Activated T-cell treated with anti-CD3 and anti-CD28 coated beads, Interleukin-2, amount 50 U/mL, for 4 hours (primary cell): ENCODE results near the gene ACSL4. TPM values are rescaled to one million over a fixed set of nuclear protein-coding genes. Genes with fewer than 3 reads are reported as not detected.
A peak's percentile ranks its signal among the peaks of the same experiment; 100 is the strongest.

Experiments used
- ATAC-seq, 2 donors: fragments of 200-7000 bp; cut with Tn5 transposase; one replicate each; pipeline ENCODE4 v1.10.0; 2021
- DNase-seq: peaks from one replicate; pipeline ENCODE4 v3.0.0-alpha.2; 2020
- H3K27me3 Mint-ChIP-seq: one replicate; pipeline ENCODE4 v1.8.0; 2021; ENCODE audit warnings: low read depth, mixed read lengths
- H3K36me3 Mint-ChIP-seq: one replicate; pipeline ENCODE4 v1.8.0; 2022; ENCODE audit warnings: mixed read lengths; ENCODE audit not compliant: insufficient read depth
- H3K4me1 Mint-ChIP-seq: one replicate; pipeline ENCODE4 v1.8.0; 2021; ENCODE audit warnings: low read depth, mixed read lengths
- H3K4me3 Mint-ChIP-seq: one replicate; pipeline ENCODE4 v1.8.0; 2021; ENCODE audit warnings: mild to moderate bottlenecking, moderate library complexity, mixed read lengths
- H3K9me3 Mint-ChIP-seq: one replicate; pipeline ENCODE4 v1.8.0; 2021; ENCODE audit warnings: mixed read lengths
- total RNA-seq, 3 donors: library from RNA; stranded (reverse); gene quantifications; one replicate each; pipeline ENCODE4 v1.2.1, GENCODE V29; 2021

Gene ACSL4
- total RNA-seq, 3 donors from 2014 or later: 59.7 to 66.7 (median 63.1) TPM

- peak overlapping the region; percentile 40 for H3K4me3 Mint-ChIP-seq
- peaks cover 59% of the 10 kb centered on the region for H3K4me1 Mint-ChIP-seq
- no peaks in the 10 kb centered on the region for H3K9me3 Mint-ChIP-seq
- peak; percentile 65 to 66 for ATAC-seq
- H3K36me3 Mint-ChIP-seq: peaks cover 8% of the 10 kb centered on the region
- no peaks in the 10 kb centered on the region for H3K27me3 Mint-ChIP-seq
- no peak for DNase-seq
These were observed 23.9 kb downstream of the ACSL4 start for GRCh38 chrX:109709129-109709631.

GRCh38 chrX:109707720-109708119 is 25.3 kb downstream of the ACSL4 start:
- H3K4me3 Mint-ChIP-seq: no peak overlapping the region
- no peaks in the 10 kb centered on the region for H3K9me3 Mint-ChIP-seq
- H3K36me3 Mint-ChIP-seq: peaks cover 8% of the 10 kb centered on the region
- DNase-seq (no peak), ATAC-seq (no peak)
- peaks cover 50% of the 10 kb centered on the region for H3K4me1 Mint-ChIP-seq
- H3K27me3 Mint-ChIP-seq: no peaks in the 10 kb centered on the region

- no peak for ATAC-seq
- peak overlapping the region; percentile 21 for H3K4me3 Mint-ChIP-seq
These were observed 25.7 kb downstream of the ACSL4 start for GRCh38 chrX:109707319-109707718.

GRCh38 chrX:109704563-109704962 is 28.5 kb downstream of the ACSL4 start:
- ATAC-seq (no peak), DNase-seq (no peak)
- H3K27me3 Mint-ChIP-seq: no peaks in the 10 kb centered on the region
- no peak overlapping the region for H3K4me3 Mint-ChIP-seq
- H3K4me1 Mint-ChIP-seq: peaks cover 42% of the 10 kb centered on the region
- H3K9me3 Mint-ChIP-seq: no peaks in the 10 kb centered on the region
- peaks cover 10% of the 10 kb centered on the region for H3K36me3 Mint-ChIP-seq

More at GRCh38 chrX:109707319-109707718, 25.7 kb downstream of the ACSL4 start:
- no peak for DNase-seq
- Mint-ChIP-seq H3K4me1 (peaks cover 52% of the 10 kb centered on the region), H3K27me3 (no peaks in the 10 kb centered on the region), H3K9me3 (no peaks in the 10 kb centered on the region), H3K36me3 (peaks cover 8% of the 10 kb centered on the region)

- no peaks in the 10 kb centered on the region for H3K27me3 Mint-ChIP-seq
- ATAC-seq (no peak), DNase-seq (no peak)
- H3K4me1 Mint-ChIP-seq: peaks cover 31% of the 10 kb centered on the region
- peaks cover 8% of the 10 kb centered on the region for H3K36me3 Mint-ChIP-seq
- H3K9me3 Mint-ChIP-seq: no peaks in the 10 kb centered on the region
- H3K4me3 Mint-ChIP-seq: no peak overlapping the region
These were observed 35.2 kb downstream of the ACSL4 start for GRCh38 chrX:109697855-109698254.

GRCh38 chrX:109696146-109696740 is 36.8 kb downstream of the ACSL4 start:
- ATAC-seq: no peak
- Mint-ChIP-seq H3K36me3 (peaks cover 6% of the 10 kb centered on the region), H3K4me3 (no peak overlapping the region)

GRCh38 chrX:109695637-109696036 is 37.4 kb downstream of the ACSL4 start:
- Mint-ChIP-seq H3K9me3 (no peaks in the 10 kb centered on the region), H3K4me1 (peaks cover 27% of the 10 kb centered on the region), H3K27me3 (no peaks in the 10 kb centered on the region), H3K4me3 (no peak overlapping the region), H3K36me3 (peaks cover 6% of the 10 kb centered on the region)
- ATAC-seq (no peak), DNase-seq (no peak)

More at GRCh38 chrX:109696146-109696740, 36.8 kb downstream of the ACSL4 start:
- Mint-ChIP-seq H3K27me3 (no peaks in the 10 kb centered on the region), H3K9me3 (no peaks in the 10 kb centered on the region), H3K4me1 (peaks cover 27% of the 10 kb centered on the region)
- DNase-seq: no peak

- Mint-ChIP-seq H3K27me3 (no peaks in the 10 kb centered on the region), H3K36me3 (peaks cover 9% of the 10 kb centered on the region), H3K9me3 (no peaks in the 10 kb centered on the region), H3K4me3 (no peak overlapping the region), H3K4me1 (peaks cover 23% of the 10 kb centered on the region)
- no peak for DNase-seq
- no peak for ATAC-seq
These were observed 41.3 kb downstream of the ACSL4 start for GRCh38 chrX:109691752-109692151.

GRCh38 chrX:109691277-109691676 is 41.8 kb downstream of the ACSL4 start:
- H3K4me3 Mint-ChIP-seq: no peak overlapping the region
- no peak for ATAC-seq
- peaks cover 9% of the 10 kb centered on the region for H3K36me3 Mint-ChIP-seq
- DNase-seq: no peak
- peaks cover 18% of the 10 kb centered on the region for H3K4me1 Mint-ChIP-seq
- H3K27me3 Mint-ChIP-seq: no peaks in the 10 kb centered on the region
- H3K9me3 Mint-ChIP-seq: no peaks in the 10 kb centered on the region

- H3K27me3 Mint-ChIP-seq: no peaks in the 10 kb centered on the region
- H3K4me1 Mint-ChIP-seq: peaks cover 21% of the 10 kb centered on the region
- ATAC-seq (no peak), DNase-seq (no peak)
- peaks cover 6% of the 10 kb centered on the region for H3K36me3 Mint-ChIP-seq
- no peaks in the 10 kb centered on the region for H3K9me3 Mint-ChIP-seq
- no peak overlapping the region for H3K4me3 Mint-ChIP-seq
These were observed 45.2 kb downstream of the ACSL4 start for GRCh38 chrX:109687903-109688302.

- H3K4me3 Mint-ChIP-seq: no peak overlapping the region
- H3K9me3 Mint-ChIP-seq: no peaks in the 10 kb centered on the region
- H3K27me3 Mint-ChIP-seq: no peaks in the 10 kb centered on the region
- ATAC-seq (peak; percentile 67 to 70), DNase-seq (no peak)
- peaks cover 18% of the 10 kb centered on the region for H3K4me1 Mint-ChIP-seq
- peaks cover 12% of the 10 kb centered on the region for H3K36me3 Mint-ChIP-seq
These were observed 47.4 kb downstream of the ACSL4 start for GRCh38 chrX:109685656-109686078.

- Mint-ChIP-seq H3K36me3 (peaks cover 12% of the 10 kb centered on the region), H3K4me1 (peaks cover 16% of the 10 kb centered on the region), H3K27me3 (no peaks in the 10 kb centered on the region), H3K4me3 (no peak overlapping the region), H3K9me3 (no peaks in the 10 kb centered on the region)
- DNase-seq: no peak
- no peak for ATAC-seq
These were observed 48.9 kb downstream of the ACSL4 start for GRCh38 chrX:109684136-109684535.

- ATAC-seq: no peak
- H3K9me3 Mint-ChIP-seq: no peaks in the 10 kb centered on the region
- DNase-seq: no peak
- H3K4me3 Mint-ChIP-seq: no peak overlapping the region
- H3K4me1 Mint-ChIP-seq: peaks cover 12% of the 10 kb centered on the region
- H3K27me3 Mint-ChIP-seq: no peaks in the 10 kb centered on the region
- peaks cover 10% of the 10 kb centered on the region for H3K36me3 Mint-ChIP-seq
These were observed 51.5 kb downstream of the ACSL4 start for GRCh38 chrX:109681475-109682081.

GRCh38 chrX:109679820-109680219 is 53.2 kb downstream of the ACSL4 start:
- H3K4me3 Mint-ChIP-seq: no peak overlapping the region
- H3K4me1 Mint-ChIP-seq: peaks cover 4% of the 10 kb centered on the region
- H3K9me3 Mint-ChIP-seq: no peaks in the 10 kb centered on the region
- H3K36me3 Mint-ChIP-seq: peaks cover 10% of the 10 kb centered on the region
- ATAC-seq: no peak
- DNase-seq: no peak
- no peaks in the 10 kb centered on the region for H3K27me3 Mint-ChIP-seq

GRCh38 chrX:109672239-109672638 is 60.8 kb downstream of the ACSL4 start:
- Mint-ChIP-seq H3K4me1 (no peaks in the 10 kb centered on the region), H3K27me3 (no peaks in the 10 kb centered on the region), H3K36me3 (peaks cover 21% of the 10 kb centered on the region), H3K4me3 (no peak overlapping the region), H3K9me3 (no peaks in the 10 kb centered on the region)
- no peak for DNase-seq
- ATAC-seq: no peak
